GM12878 (cell line): ENCODE data around the gene ARID4B.

Experiments
- CBFB ChIP-seq: IDR thresholded peaks from 2 replicates; pipeline ENCODE4 v1.6.1; 2016; ENCODE audit warnings: antibody characterized with exemption, low read depth
- ELK1 ChIP-seq: IDR thresholded peaks from 2 replicates; pipeline ENCODE4 v1.6.1; 2012; ENCODE audit warnings: low read depth, low read length, improper control_type of control experiment
- FOS ChIP-seq: IDR thresholded peaks from 3 replicates; pipeline ENCODE4 v1.6.1; 2011; ENCODE audit warnings: borderline replicate concordance; ENCODE audit not compliant: insufficient read length; ENCODE audit errors: extremely low read depth
- GABPA ChIP-seq: IDR thresholded peaks from 2 replicates; pipeline ENCODE4 v1.6.1; 2014; ENCODE audit warnings: antibody characterized with exemption, low read depth, mild to moderate bottlenecking, inconsistent platforms
- MAX ChIP-seq: IDR thresholded peaks from 2 replicates; pipeline ENCODE4 v1.6.1; 2012; ENCODE audit warnings: low read depth, low read length, improper control_type of control experiment
- POLR2A ChIP-seq: IDR thresholded peaks from 2 replicates; pipeline ENCODE4 v1.6.1; 2011; ENCODE audit warnings: low read depth, mild to moderate bottlenecking, low read length
- RCOR1 ChIP-seq: conservative IDR thresholded peaks from 2 replicates; pipeline ENCODE4 v1.6.1; 2012; ENCODE audit warnings: low read depth, low read length, improper control_type of control experiment
- REST ChIP-seq: IDR thresholded peaks from 2 replicates; pipeline ENCODE4 v1.6.1; 2012; ENCODE audit warnings: mild to moderate bottlenecking, low read depth, low read length
- TF ChIP-seq, protein P1 (sequence below), 3 experiments: IDR thresholded peaks in 2 of 3; conservative IDR thresholded peaks in 1 of 3; 2 replicates each; pipeline ENCODE4 v1.5.1; 2011; ENCODE audit warnings: low read depth in 3 of 3, low read length in 3 of 3, mild to moderate bottlenecking in 3 of 3, control low read depth in 2 of 3, moderate library complexity in 2 of 3, inconsistent platforms in 1 of 3, mixed read lengths in 1 of 3; ENCODE audit not compliant: control insufficient read depth in 2 of 3, insufficient read depth in 1 of 3; ENCODE audit errors: extremely low read depth in 1 of 3

DNA sequence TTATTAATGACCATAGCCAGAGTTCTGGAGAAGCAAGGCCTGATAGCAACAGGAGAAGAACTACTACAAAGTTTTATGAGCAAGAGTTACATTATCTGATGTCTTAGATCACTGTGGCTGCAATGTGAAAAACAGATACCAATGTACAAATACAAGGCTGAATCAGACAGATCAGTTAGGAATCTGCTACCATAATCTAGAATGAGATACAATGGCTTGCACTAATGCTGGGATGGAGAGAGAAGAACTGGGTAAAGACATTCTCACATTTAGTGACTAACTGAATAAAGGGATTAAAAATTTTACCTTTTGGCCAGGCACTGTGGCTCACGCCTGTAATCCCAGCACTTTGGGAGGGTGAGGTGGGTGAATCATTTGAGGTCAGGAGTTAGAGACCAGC, 41.3 kb downstream of the ARID4B start:
- TF ChIP-seq RCOR1 = no peak
- no peak for TF ChIP-seq ELK1
- TF ChIP-seq POLR2A = no peak
- no peak for TF ChIP-seq MAX
- TF ChIP-seq, protein P1, sequence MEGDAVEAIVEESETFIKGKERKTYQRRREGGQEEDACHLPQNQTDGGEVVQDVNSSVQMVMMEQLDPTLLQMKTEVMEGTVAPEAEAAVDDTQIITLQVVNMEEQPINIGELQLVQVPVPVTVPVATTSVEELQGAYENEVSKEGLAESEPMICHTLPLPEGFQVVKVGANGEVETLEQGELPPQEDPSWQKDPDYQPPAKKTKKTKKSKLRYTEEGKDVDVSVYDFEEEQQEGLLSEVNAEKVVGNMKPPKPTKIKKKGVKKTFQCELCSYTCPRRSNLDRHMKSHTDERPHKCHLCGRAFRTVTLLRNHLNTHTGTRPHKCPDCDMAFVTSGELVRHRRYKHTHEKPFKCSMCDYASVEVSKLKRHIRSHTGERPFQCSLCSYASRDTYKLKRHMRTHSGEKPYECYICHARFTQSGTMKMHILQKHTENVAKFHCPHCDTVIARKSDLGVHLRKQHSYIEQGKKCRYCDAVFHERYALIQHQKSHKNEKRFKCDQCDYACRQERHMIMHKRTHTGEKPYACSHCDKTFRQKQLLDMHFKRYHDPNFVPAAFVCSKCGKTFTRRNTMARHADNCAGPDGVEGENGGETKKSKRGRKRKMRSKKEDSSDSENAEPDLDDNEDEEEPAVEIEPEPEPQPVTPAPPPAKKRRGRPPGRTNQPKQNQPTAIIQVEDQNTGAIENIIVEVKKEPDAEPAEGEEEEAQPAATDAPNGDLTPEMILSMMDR (IDR thresholded peaks at IDR 0.05 in 2 of 3, conservative IDR thresholded peaks at IDR 0.05 in 1 of 3; ENCODE audit: control insufficient read depth in 2 of 3, extremely low read depth in 1 of 3, insufficient read depth in 1 of 3, low read depth in 3 of 3, low read length in 3 of 3) = no peak
- no peak for TF ChIP-seq CBFB
- no peak for TF ChIP-seq REST
- TF ChIP-seq GABPA = no peak
- TF ChIP-seq FOS = no peak
